Measurements from ENCODE around the gene POLDIP2. TPM values are rescaled to one million over a fixed set of nuclear protein-coding genes. Genes with fewer than 3 reads are reported as not detected.

Gene POLDIP2
- total RNA-seq, 2 experiments from 2014 or later: 61.6 to 67.7 TPM

GRCh38 chr17:28369684-28370034, 12.3 kb upstream of the POLDIP2 start:
- ChIA-PET CTCF (interaction anchor here (1.3 to 1.4 kb wide), 2 partner anchors 12 to 20 kb away, joined by 3 read pairs; partner anchors contain the start of gene POLDIP2), POLR2A (no interaction called here)
- DNase-seq: no peak
- Mint-ChIP-seq H3K27ac (no peak overlapping the region), H3K4me3 (no peak overlapping the region), H3K36me3 (ENCODE audit: low read depth) (no peaks in the 10 kb centered on the region), H3K27me3 (no peaks in the 10 kb centered on the region), H3K9me3 (no peaks in the 10 kb centered on the region), H3K4me1 (peaks cover 23% of the 10 kb centered on the region)

GRCh38 chr17:28368915-28369683, 11.8 kb upstream of the POLDIP2 start:
- no peaks in the 10 kb centered on the region for H3K36me3 Mint-ChIP-seq (ENCODE audit: low read depth)
- no peaks in the 10 kb centered on the region for H3K9me3 Mint-ChIP-seq
- no peak for DNase-seq
- no peaks in the 10 kb centered on the region for H3K27me3 Mint-ChIP-seq
- ChIA-PET CTCF (interaction anchor here (0.8 to 1.4 kb wide), 3 partner anchors 12 to 227 kb away, joined by 3 read pairs; partner anchors contain the start of gene POLDIP2), POLR2A (no interaction called here)
- peaks cover 23% of the 10 kb centered on the region for H3K4me1 Mint-ChIP-seq
- no peak overlapping the region for H3K27ac Mint-ChIP-seq
- no peak overlapping the region for H3K4me3 Mint-ChIP-seq

GRCh38 chr17:28368306-28368831, 11.0 kb upstream of the POLDIP2 start:
- Mint-ChIP-seq H3K9me3 (no peaks in the 10 kb centered on the region), H3K4me3 (no peak overlapping the region), H3K4me1 (peaks cover 19% of the 10 kb centered on the region), H3K36me3 (ENCODE audit: low read depth) (no peaks in the 10 kb centered on the region), H3K27me3 (no peaks in the 10 kb centered on the region), H3K27ac (no peak overlapping the region)
- POLR2A ChIA-PET: no interaction called here
- CTCF ChIA-PET: interaction anchor here (0.7 to 2.9 kb wide), 5 partner anchors 11 to 289 kb away, joined by 3 to 12 read pairs (median 3); partner anchors contain the start of gene POLDIP2
- no peak for DNase-seq

- Mint-ChIP-seq H3K27me3 (no peaks in the 10 kb centered on the region), H3K4me3 (no peak overlapping the region), H3K9me3 (no peaks in the 10 kb centered on the region), H3K4me1 (peaks cover 13% of the 10 kb centered on the region), H3K36me3 (ENCODE audit: low read depth) (no peaks in the 10 kb centered on the region), H3K27ac (no peak overlapping the region)
- DNase-seq: no peak
- CTCF ChIA-PET: interaction anchor here (0.7 to 2.9 kb wide), 5 partner anchors 10 to 289 kb away, joined by 3 to 12 read pairs (median 3); partner anchors contain the start of gene POLDIP2
- POLR2A ChIA-PET: no interaction called here
Observed at GRCh38 chr17:28367641-28368305, 10.4 kb upstream of the POLDIP2 start.

GRCh38 chr17:28366605-28367004, 9.3 kb upstream of the POLDIP2 start:
- no peak for DNase-seq
- ChIA-PET POLR2A (interaction anchor here (0.6 to 1.0 kb wide), 2 partner anchors 14 to 64 kb away, joined by 4 to 8 read pairs; no protein-coding TSS in a partner anchor), CTCF (interaction anchor here (1.3 to 2.9 kb wide), 3 partner anchors 9 to 35 kb away, joined by 3 to 12 read pairs (median 5); partner anchors contain the start of gene POLDIP2)
- Mint-ChIP-seq H3K36me3 (ENCODE audit: low read depth) (no peaks in the 10 kb centered on the region), H3K4me1 (peaks cover 7% of the 10 kb centered on the region), H3K27me3 (no peaks in the 10 kb centered on the region), H3K27ac (no peak overlapping the region), H3K9me3 (no peaks in the 10 kb centered on the region), H3K4me3 (no peak overlapping the region)

- POLR2A ChIA-PET: no interaction called here
- Mint-ChIP-seq H3K27ac (no peak overlapping the region), H3K4me1 (peaks cover 3% of the 10 kb centered on the region), H3K27me3 (no peaks in the 10 kb centered on the region), H3K9me3 (no peaks in the 10 kb centered on the region), H3K36me3 (ENCODE audit: low read depth) (peaks cover 8% of the 10 kb centered on the region), H3K4me3 (no peak overlapping the region)
- DNase-seq: no peak
- CTCF ChIA-PET: interaction anchor here (2.9 kb wide), 1 partner anchor 19 kb away, joined by 12 read pairs; no protein-coding TSS in a partner anchor
Observed at GRCh38 chr17:28365487-28365886, 8.2 kb upstream of the POLDIP2 start.

GRCh38 chr17:28364665-28365363, 7.5 kb upstream of the POLDIP2 start, which contains the start of gene SEBOX:
SEBOX (minus strand) TSS chr17:28365199; CDS start chr17:28365151, 48 bp downstream.
- DNase-seq: no peak
- H3K27me3 Mint-ChIP-seq: no peaks in the 10 kb centered on the region
- H3K27ac Mint-ChIP-seq: no peak within 1 kb of the TSS
- H3K4me3 Mint-ChIP-seq: no peak within 1 kb of the TSS
- H3K36me3 Mint-ChIP-seq (ENCODE audit: low read depth): peaks cover 12% of the 10 kb centered on the region
- H3K4me1 Mint-ChIP-seq: no peaks in the 10 kb centered on the region
- CTCF ChIA-PET: no interaction called here
- POLR2A ChIA-PET: no interaction called here
- H3K9me3 Mint-ChIP-seq: no peaks in the 10 kb centered on the region

- POLR2A ChIA-PET: no interaction called here
- H3K36me3 Mint-ChIP-seq (ENCODE audit: low read depth): peaks cover 12% of the 10 kb centered on the region
- H3K4me1 Mint-ChIP-seq: peaks cover 3% of the 10 kb centered on the region
- no peak overlapping the region for H3K4me3 Mint-ChIP-seq
- DNase-seq: no peak
- H3K27ac Mint-ChIP-seq: no peak overlapping the region
- H3K9me3 Mint-ChIP-seq: no peaks in the 10 kb centered on the region
- CTCF ChIA-PET: no interaction called here
- H3K27me3 Mint-ChIP-seq: no peaks in the 10 kb centered on the region
Observed at GRCh38 chr17:28363776-28364650, 6.7 kb upstream of the POLDIP2 start.

- H3K9me3 Mint-ChIP-seq: no peaks in the 10 kb centered on the region
- POLR2A ChIA-PET: no interaction called here
Observed at GRCh38 chr17:28363186-28363585, 5.9 kb upstream of the POLDIP2 start.

GRCh38 chr17:28357901-28358197, 522 bp upstream of the POLDIP2 start:
- POLR2A ChIA-PET: interaction anchor here (0.6 to 1.2 kb wide), 3 partner anchors 20 to 193 kb away, joined by 3 to 9 read pairs (median 3); partner anchors contain the start of genes IFT20 and TNFAIP1
- CTCF ChIA-PET: interaction anchor here (0.6 to 2.4 kb wide), 14 partner anchors 10 to 464 kb away, joined by 3 to 8 read pairs (median 4); partner anchors contain the start of genes IFT20, LYRM9, TNFAIP1 and VTN
- peak overlapping the region; percentile 96 for H3K27ac Mint-ChIP-seq
- no peaks in the 10 kb centered on the region for H3K27me3 Mint-ChIP-seq
- peaks cover 35% of the 10 kb centered on the region for H3K4me1 Mint-ChIP-seq
- no peaks in the 10 kb centered on the region for H3K9me3 Mint-ChIP-seq
- peak overlapping the region; percentile 95 for H3K4me3 Mint-ChIP-seq
- DNase-seq: no peak
- H3K36me3 Mint-ChIP-seq (ENCODE audit: low read depth): peaks cover 22% of the 10 kb centered on the region

More at GRCh38 chr17:28363186-28363585, 5.9 kb upstream of the POLDIP2 start:
- no peaks in the 10 kb centered on the region for H3K27me3 Mint-ChIP-seq
- no peak for DNase-seq
- no peak overlapping the region for H3K27ac Mint-ChIP-seq
- CTCF ChIA-PET: no interaction called here
- no peak overlapping the region for H3K4me3 Mint-ChIP-seq
- H3K4me1 Mint-ChIP-seq: peaks cover 11% of the 10 kb centered on the region
- peaks cover 12% of the 10 kb centered on the region for H3K36me3 Mint-ChIP-seq (ENCODE audit: low read depth)

GRCh38 chr17:28350271-28350670, 7.1 kb downstream of the POLDIP2 start:
- Mint-ChIP-seq H3K36me3 (ENCODE audit: low read depth) (peaks cover 45% of the 10 kb centered on the region), H3K4me3 (no peak overlapping the region), H3K27ac (no peak overlapping the region), H3K27me3 (no peaks in the 10 kb centered on the region), H3K9me3 (no peaks in the 10 kb centered on the region), H3K4me1 (peaks cover 5% of the 10 kb centered on the region)
- CTCF ChIA-PET: interaction anchor here (0.9 to 1.1 kb wide), 2 partner anchors 9 to 13 kb away, joined by 3 to 4 read pairs; no protein-coding TSS in a partner anchor
- DNase-seq: no peak
- POLR2A ChIA-PET: no interaction called here

GRCh38 chr17:28348979-28349378, 8.3 kb downstream of the POLDIP2 start:
- ChIA-PET POLR2A (no interaction called here), CTCF (interaction anchor here (1.2 to 1.5 kb wide), 2 partner anchors 14 to 20 kb away, joined by 3 read pairs; partner anchors contain the start of genes IFT20 and TNFAIP1)
- Mint-ChIP-seq H3K4me3 (no peak overlapping the region), H3K4me1 (peaks cover under 1% of the 10 kb centered on the region), H3K36me3 (ENCODE audit: low read depth) (peaks cover 45% of the 10 kb centered on the region), H3K27ac (no peak overlapping the region), H3K9me3 (no peaks in the 10 kb centered on the region), H3K27me3 (no peaks in the 10 kb centered on the region)
- no peak for DNase-seq
